NOMO-1 treated with DMSO at 0.1 percent for 48 hours (cell line): ENCODE measurements around the gene SOHLH1.
"Not testable (repeated sequence)": the region's sequence is repeated elsewhere in the genome, so short reads cannot be mapped to it uniquely, and the experiment has no call there.

ENCODE experiments used
- DNase-seq: peaks from one replicate; lab custom pipeline; 2025; ENCODE audit not compliant: unreplicated experiment; lab: John Stamatoyannopoulos, UW

Gene SOHLH1

DNA sequence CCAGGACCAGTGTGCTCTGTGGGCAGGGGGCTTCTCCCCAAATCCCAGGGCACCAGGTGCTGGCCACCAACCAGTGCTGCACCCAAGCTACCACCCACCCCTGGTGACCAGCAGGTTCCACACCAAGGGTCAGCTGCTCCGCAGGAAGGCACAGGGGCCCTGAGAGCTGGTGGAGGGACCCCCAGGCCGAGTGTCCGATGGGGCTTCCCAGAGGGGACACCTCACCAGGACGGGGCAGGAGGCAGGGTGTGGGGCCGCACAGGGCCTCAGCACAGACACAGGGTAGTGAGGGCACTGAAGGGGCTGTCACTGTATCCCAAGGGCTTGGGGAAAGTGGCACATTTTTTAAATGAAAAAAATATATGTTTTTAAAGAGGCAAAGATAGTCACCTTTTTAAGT, 18.1 kb downstream of the SOHLH1 start:
- no peak for DNase-seq

DNA sequence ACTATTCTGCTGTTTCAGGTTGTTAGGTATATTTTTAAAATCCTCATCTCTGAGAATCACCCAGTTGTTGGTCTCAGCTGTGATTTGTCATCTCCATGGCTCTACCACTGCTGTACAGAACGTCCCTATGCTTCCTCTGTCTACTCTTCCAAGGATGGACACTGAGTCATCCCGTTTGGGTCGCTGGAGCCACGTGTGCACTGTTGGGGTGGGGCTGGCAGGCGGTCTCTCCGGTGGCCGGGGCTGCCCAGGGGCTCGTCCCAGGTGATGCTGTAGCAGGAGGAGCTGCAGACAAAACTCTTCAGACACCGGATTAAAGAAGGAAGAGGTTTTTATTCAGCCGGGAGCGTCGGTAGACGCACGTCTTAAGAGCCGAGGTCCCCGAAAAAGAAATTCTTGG, 19.2 kb downstream of the SOHLH1 start:
- DNase-seq = no peak

DNA sequence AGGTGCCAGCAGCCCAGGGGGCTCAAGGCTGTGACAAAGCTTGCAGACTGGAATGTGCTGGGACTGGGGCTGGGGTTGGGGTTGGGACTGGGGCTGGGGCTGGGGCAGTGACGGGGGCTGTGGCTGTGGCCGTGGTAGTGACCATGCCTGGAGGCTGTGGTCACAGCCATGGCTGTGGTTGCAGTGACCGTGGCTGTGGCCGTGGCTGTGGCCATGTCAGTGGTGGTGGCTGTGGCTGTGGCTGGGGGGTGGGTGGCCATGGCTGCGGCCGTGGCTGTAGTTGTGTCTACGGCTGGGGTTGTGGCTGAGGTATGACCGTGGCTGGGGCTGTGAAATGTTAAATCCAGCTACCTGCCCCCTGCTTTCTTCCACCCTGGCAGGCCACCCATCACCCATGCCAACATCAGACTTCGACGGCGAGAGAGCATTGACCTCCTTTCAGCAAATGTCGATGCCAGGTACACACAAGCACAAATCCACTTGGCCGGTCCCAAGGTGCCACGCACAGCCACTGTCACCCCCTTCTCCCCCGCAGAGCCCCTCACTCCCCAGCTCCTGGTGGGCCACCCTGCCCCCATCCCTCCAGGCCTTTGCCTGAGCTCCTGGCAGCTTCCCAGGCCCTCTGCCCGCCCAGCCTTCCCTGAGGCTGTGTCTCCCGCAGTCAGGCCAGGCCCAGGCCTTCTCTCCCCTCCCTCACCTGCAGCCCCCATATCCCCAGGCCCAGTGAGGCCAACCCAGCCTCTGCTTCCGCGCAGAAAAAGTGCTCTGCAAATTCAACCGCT, 20.9 kb downstream of the SOHLH1 start:
- no peak for DNase-seq

DNA sequence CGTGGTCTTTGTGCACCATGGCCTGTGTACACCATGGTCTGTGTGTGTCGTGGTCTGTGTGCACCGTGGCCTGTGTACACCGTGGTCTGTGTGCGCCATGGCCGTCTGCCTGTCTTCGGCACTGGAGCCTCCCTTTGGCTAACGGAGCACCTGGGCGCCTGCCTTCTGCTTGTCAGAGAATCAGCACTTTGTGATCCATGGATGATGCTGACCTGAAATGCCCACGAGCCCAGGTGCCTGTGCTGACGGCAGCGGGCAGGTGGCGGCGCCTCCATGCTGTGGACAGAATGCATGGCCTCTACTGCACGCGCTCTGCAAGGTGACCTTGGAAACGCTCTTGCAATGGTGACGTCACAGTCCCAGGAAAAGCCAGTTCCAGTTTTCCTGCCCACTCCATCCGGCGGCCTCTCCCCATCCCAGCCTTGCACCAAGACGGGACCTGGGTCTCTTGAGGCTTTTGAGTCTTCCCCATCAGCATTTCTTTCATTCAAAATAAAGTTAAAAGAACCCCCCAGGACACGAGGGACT, 21.6 kb downstream of the SOHLH1 start:
- no peak for DNase-seq

DNA sequence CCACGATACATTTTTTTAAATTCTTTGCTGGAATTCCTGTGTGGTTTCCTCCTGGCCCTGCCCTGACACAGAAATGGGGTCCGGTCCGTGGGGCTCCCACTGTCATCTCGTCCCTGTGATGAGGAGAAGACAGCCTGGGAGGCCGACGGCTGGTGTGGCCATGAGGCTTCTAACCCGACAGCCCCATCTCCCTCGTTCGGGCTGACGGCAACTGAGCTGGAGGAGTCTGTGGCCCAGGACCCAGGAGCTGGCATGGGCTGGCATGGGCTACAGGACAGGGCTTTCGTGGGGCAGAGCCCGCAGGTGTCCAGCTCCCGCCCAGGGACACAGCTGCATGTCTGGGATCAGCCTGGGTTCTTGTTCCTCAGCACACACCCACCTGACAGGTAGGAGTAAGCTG, 22.4 kb downstream of the SOHLH1 start:
- no peak for DNase-seq

DNA sequence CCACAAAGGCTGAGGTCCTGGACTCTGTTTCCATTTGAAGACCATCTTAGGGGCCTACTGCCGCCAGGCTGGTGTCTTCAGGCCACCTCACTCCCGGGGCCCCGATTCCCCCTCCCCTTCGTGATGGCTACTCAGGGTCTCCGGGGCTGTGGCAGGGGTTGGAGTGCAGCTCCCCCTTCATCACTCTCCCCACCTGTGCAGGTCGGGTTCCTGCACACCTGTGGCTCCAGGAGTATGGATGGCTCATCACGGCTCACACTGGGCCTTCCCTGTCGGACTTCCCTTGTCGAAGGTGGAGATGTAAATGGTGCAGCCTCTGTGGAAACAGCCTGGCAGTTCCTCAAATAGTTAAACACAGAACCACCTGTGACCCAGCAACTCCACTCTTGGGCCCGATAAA, 24.3 kb downstream of the SOHLH1 start:
- no peak for DNase-seq

DNA sequence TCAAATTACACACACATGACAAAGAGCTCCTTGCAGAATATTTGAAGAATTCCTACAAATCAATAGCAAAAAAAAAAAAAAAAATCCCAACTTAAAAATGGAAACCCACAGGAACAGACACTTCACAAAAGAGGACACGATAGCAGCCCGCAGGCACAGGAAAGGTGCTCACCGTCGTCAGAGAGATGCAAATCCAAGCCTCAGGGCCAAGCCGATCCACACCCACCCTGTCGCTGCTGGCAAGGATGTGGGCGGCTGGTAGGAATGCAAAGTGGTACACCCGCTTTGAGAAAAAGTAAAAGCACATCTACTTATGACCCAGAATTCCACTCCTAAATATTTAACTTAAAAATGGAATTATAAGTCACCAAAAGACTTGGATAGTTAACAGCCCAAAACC, 25.3 kb downstream of the SOHLH1 start:
- no peak for DNase-seq

DNA sequence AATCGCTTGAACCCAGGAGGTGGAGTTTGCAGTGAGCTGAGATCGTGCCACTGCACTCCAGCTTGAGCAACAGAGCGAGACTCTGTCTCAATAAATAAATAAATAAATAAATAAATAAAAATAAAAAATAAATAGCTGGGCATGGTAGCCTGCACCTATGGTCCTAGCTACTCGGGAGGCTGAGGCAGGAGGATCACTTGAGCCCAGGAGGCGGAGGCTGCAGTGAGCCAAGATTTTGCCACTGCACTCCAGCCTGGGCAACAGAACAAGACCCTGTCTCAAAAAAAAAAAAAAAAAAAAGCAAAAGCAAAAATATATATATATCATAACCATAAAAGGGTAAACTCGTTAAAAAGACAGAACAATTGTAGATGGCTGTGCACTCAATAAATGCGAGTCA, 26.5 kb downstream of the SOHLH1 start:
- DNase-seq = not testable (repeated sequence)

DNA sequence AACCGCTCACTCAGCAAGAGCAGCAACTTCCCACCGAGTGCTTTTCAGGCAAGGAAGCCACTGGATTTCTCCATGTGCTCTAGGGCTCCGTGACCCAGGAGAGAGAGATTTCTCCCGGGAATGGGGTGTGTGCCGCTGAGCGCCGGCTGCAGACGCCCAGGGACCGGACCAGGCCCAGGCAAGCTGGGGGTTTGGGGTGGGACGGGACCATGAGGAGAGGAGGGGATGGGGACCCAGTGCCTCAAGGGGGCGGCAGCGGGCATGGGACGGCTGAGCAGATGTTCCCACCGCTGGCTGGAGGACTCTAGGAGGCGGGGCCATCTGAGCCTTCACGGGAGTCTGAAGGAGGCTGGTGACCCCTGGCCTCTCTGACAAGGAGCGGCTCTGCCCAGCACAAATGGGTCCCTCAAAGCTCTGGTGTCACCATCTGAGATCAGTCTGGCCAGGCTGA, 27.7 kb downstream of the SOHLH1 start:
- no peak for DNase-seq

DNA sequence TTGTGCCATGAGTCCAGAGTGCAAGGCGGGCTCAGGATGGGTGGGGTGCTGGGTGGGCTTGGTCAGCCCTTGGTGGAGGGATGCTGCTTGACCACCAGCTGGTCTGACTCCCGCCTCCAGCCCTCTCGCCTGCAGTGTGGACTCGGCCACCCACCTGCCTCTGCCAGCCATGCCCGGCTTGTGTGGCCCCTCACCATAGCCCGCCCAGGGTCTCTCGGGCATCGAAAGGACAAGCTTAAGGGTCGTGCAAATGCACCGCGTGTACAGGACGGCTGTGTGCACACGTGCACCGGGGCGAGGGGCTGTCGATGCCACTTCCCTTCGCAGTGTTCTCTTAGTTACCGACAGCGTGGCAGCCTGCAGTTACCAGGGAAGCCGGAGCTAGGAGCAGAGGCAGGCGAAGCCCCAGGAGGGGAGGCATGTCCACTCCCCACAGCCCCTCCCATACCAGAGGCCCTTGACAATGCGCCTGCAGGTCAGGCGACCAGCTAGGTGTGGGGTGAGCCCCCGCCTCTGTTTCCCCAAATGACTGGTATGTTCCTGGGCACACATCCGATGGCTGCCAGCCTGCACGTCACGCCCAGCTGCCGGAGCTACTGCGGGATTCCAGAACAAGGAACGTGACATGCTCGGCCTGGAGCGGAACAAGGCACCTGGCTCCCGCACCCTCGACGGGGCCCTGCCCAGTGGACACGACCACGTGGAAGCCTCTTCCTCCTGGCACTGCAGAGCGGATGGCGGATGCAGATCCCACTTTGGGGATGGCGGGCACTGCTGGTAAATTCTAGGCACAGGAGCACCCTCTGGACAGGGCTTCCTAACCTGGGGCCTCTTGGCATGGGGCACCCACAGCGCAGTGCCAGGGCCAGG, 28.3 kb downstream of the SOHLH1 start:
- DNase-seq = no peak

DNA sequence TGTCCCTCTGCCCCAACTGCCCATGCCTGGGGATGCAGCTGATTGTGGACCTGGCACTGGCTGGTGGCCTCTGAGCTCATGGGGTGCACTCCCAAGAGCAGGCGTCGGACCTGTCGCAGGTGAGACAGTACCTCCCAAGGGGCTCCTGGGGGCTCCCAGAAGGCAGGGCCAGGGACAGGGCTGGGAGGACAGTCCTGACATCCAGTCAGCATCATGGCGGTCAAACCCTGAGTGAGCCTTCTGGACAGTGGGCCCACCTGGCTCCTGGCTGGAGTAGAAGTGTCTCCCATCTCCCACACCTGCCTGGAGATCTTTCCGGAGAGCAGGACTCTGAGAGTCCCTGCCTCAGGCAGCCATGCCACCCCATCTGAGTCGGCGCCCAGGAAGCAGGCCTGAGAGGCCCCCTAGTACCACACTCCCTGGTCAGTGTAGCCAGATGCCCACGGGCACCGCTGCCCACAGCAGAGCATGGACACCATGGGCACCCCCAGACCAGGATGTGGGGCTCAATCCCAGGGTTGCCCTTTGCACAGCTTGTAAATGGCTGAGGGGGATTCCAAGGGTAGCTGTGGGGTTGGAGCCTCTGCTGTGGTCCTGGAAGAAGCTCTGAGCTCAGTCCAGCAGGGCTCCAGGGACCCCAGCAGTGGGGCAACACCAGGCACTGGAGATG, 29.5 kb downstream of the SOHLH1 start:
- no peak for DNase-seq

DNA sequence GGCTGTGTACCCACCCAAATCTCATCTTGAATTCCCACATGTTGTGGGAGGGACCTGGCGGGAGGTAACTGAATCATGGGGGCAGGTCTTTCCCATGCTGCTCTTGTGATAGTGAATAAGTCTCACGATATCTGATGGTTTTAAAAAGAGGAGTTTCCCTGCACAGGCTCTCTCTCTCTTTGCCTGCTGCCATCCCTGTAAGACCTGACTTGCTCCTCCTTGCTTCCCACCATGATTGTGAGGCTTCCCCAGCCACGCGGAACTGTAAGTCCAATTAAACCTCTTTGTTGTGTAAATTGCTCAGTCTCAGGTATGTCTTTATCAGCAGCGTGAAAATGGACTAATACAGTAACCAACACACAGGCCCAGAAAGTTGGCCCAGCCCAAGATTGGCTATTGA, 30.3 kb downstream of the SOHLH1 start:
- not testable (repeated sequence) for DNase-seq

DNA sequence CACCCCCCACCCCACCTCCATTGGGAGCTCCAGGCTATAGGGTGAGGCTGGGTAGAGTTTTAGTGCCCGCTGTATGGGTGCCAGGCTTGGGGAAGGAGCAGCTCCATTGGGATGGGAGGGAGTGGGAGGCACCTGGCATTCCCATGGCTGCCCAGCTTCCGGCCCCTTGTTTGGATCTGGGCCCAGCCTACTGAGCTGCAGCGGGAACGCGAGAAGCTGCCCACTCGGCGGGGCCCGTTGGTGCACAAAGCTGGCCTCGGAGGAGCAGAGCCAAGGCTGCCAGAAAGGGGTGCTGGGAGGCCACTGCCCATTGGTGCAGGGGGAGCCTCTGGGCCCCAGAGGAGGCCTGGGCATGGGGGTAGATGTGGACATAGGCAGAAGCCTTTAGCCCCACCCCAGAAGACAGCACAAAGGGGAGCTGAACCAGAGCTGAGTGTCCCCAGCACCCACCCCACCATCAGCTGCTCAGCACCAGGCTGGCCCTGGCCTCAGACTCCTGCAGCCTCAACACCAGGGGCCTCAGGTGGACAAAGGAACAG, 31.7 kb downstream of the SOHLH1 start:
- no peak for DNase-seq

DNA sequence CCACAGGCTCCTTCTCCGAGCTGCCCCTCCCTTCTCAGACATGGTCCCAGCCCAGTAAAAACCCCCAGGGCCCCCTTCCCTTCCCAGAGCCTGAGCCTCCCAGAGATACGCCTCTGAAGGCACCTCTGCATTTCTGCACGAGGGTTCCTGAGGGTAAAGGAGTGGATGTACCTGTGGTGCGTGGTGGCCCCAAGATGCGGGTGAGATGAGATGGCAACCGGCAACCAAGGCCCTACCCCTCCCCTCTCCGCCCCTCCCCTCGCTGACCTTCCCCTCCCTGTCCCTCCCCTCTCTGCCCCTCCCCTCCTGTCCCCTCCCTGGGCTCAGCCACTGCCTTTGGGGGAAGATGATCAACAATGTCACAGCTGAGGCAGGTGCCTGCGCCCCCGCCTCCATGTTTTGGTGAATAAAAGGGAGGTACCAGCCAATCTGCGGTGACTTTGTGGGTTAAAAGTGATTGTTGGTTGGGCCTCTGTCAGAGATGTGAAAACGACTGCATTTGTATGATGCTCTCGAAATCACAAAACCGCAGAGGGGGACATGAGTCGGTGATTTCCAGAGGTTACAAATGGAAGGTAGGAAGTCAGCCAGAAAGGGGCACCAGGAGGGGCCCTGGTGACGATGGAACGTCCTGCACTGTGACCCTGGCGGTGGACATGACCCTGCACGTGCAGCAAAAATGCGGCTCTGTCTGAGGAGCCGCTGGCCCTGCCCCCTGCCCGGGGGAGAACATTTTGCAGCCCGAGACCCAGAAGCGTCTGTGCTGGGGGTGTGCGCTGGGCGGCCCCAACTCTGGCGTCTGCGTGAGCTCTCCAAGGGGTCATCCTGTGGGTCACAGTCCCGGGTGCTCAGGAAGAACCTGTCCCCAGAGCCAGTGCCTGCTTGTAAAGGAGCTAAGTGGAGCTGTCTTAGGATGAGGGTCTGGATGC, 32.5 kb downstream of the SOHLH1 start:
- no peak for DNase-seq

DNA sequence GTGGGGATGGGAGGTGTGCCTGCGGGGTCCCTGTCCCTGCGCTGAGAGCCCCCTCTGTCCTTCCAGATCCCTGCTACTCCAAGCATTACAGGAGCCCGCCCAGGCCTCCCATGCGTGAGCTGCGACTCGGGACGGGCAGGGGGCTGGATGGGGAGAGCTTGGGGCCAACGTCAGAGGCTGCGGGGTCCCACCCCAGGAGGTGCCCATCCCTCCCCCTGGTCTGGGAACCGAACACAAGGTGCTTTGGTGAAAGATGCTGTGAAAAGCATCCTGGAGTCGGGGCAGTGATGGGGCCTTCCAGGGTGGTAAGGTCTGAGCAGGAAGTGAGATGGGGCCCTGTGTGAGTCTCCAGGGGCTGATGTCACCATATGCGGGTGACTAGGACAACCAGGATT, 33.5 kb downstream of the SOHLH1 start:
- no peak for DNase-seq

DNA sequence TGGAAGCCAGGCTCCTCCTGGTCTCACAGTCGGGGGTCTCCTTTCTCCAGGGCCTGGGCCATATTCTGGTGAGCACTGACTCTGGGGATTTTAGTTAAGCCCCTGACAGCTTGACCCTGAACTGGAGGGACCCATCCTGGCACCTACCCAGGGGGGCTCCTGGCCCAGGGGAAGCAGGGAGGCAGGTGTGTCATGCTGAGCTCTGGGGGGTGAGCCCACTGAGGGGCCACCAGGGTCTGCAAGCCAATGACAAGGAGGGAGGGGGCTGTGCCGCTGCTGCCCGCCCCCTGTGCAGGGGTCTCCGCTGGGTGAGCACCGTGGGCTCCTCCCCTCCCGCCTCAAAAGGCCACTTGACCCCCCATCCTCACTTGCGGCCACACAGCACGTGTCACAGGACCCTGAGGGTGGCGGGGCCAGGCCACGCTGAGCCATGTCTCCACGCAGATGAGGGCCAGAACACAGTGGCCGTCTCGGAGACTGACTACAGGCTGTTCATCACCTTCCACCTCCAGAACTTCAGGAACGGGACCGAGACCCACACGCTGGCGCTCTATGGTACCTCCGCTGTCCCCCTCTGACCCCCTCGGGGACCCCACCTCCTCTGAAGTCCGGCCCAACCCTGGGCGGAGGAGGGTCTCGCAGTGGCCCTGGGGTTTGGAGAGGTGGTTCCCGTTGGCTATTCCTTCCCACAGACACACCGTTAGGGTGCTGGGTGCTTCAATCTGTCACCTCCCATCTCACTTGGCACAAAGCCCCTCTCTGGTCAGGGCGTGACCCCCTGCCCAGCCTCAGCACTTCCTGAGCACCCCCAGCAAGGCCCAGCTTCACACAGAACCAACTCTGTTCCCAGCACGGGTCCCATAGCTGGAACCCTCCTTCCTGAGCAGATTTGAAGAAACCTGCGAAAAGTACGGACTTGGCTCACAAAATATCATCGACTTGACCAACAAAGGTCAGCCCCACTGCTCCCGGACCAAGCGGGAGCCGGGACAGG, 34.2 kb downstream of the SOHLH1 start:
- DNase-seq = no peak

DNA sequence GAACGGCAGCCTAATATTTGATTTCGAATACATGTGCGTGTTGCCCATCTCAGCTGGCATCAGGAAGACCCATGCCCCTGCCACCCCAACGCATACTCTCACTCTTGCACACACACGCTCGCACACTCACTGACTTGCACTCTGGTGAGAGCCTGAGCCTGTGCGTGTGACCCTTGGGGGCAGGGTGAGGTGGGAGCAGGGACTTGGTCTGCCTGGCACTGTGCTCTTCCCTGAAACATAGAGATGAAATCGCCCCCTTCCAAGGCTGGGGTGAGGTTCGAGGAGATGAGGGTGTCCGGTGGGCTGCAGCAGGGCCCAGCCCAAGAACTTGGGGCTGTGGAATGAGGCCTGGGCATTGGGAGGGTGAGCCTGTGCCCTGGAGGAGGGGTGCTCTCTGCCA, 35.0 kb downstream of the SOHLH1 start:
- no peak for DNase-seq

DNA sequence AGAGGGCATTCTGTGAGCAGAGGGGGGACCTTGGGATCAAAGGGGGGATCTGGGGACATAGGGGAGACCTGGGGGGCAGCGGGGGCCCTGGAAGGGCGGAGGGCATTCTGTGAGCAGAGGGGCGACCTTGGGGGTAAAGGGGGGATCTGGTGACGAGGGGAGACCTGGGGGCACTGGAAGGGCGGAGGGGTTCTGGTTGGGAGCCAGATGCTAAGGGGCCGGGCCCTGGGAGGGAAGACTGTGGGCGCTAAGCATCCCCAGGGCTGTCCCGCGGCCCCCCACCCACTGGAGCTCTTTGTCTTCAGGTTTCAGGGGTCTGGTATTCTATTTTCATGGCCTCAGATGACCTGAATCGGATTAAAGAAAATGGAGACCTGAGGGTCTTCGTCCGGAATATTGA, 35.4 kb downstream of the SOHLH1 start:
- no peak for DNase-seq

DNA sequence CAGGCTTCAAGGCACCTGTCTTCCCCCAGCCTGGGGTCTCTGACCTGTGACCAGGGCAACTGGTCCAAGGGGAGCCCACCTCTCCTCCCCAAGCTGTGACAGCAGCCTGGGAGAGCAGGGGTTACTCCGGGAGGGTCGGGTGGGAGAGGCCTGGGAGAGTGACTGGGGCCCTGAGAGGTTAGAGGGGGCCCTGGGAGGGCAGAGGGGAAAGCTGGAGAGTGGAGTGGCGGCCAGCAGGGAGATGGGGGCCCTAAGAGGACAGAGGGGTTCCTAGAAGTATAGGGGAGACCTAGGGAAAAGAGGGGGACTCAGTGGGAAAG, 35.9 kb downstream of the SOHLH1 start:
- DNase-seq = no peak
